Measurements from ENCODE around the gene IP6K1. TPM values are rescaled to one million over a fixed set of nuclear protein-coding genes. Genes with fewer than 3 reads are reported as not detected.
A peak's percentile ranks its signal among the peaks of the same experiment; 100 is the strongest.
"Not testable (repeated sequence)": the region's sequence is repeated elsewhere in the genome, so short reads cannot be mapped to it uniquely, and the experiment has no call there.

IP6K1 gene
- total RNA-seq, 1 experiment from 2014 or later: 35.4 TPM

DNA sequence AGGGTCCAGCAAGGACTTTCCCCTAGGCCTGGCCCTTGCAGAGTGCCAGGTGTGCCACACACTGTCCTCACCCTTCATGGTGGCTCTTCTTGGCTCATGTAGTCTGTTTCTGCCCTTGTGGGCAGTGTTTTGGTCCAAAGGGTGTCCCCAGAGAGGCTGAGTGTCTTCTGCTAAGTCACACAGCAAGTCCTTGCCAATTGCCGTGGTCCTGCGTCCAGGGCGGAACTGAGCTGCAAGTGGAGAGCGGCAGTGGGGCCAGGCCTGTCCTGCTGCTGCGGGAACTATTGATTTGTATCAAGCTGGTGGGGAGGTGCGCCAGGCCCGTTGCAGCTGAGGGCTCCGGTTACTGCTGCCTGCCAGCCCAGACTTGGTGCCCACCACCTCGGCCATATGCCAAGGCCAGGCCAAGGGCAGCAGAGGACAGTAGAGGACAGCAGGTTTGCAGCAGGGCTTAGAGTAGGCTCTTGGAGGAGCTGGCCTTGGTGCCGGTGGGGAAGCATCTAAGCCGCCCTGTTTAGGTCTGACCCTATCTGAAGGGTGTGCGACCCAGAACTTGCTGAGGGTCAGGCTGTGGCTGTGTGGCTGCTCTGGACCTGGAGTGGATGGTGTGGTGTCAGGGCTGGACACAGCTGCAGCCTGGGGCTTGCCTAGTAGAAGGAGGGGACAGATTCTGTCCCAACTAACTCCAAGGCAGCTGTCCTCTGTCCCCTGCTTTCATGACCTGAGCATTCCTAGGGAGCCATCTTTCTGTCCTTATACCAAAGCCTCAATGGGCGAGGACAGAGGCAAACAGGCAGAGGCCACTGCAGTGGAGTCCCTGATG lies 71.4 kb downstream of the IP6K1 start:
- DNase-seq (ENCODE audit: low read depth): no peak

DNA sequence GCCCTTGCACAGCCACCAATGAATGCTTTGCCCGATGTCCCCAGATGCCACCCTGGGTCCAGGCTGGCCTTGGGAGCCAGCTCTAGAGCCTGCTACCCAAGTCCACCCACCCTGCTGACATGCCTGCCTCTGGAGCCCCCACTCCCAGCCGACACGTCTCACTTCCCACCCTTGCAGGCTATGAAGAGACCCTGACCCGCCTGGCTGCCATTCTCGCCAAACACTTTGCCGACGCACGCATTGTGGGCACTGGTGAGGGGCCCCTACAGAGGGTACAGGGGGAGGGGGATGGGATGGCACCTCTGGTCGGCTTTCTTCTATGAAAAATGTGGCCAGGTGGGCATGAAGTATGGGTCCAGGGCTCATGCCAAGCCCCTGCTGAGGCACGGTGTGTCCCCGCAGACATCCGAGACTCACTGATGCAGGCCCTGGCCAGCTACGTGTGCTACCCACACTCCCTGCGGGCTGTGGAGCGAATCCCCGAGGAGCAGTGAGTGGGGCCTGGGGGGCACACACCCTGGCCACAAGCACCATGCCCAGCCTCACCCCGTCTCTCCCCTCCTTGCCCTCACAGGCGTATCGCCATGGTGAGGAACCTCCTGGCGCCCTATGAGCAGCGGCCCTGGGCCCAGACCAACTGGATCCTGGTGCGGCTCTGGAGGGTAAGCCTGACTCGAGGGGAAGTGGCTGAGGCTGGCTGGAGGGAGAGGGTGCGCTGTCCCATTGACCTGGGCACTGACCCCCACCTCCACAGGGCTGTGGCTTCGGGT lies 72.8 kb downstream of the IP6K1 start:
- no peak for DNase-seq (ENCODE audit: low read depth)

DNA sequence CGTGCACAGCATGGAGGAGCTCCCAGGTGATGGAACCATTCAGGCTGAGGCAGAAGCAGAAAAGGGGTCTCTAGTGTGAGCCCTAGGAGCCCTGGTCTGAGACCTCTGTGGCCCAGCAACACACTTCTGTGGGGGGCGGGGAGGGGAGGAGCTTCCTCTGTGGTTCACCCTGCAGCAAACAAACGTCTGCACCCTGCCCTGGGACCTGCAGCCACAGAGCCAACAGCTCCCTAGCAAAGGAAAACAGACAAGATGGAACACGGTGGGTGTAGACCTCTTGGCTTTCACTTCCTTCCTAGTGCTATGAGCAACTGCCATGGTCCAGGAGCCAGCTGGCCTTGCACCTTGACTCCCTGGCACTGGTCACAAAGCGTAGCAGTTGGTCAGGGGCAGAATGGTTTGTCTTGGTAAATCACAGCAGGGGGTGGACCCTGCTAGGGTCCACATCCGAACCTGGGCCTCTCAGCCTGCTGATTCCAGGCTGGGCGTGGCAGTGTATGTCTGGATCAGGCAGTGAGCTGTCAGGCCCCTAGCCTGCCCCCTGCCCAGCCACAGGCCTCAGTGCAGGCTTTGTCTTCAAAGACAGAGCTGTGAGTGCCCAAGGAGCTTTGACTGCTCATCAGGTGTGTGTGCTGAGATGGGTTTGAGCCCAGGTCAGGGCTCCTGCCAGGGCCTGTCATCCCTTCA lies 73.6 kb downstream of the IP6K1 start:
- no peak for DNase-seq (ENCODE audit: low read depth)

DNA sequence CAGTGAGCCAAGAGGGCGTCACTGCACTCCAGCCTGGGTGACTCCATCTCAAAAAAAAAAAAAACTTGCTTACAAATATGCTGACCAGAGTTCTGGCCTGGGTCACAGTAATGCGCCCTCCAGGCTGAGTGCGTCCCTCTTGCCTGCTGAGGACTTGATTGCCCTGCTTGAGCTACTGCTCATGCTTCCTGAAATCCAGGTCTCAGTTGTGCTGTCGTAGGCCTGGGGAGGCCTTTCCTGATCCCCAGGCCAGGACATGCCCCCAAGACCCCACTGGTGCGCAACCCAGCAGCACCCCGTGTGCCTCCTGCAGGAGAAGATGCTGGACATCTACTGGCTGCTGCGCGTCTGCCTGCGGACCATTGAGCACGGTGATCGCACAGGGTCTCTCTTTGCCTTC lies 74.2 kb downstream of the IP6K1 start:
- no peak for DNase-seq (ENCODE audit: low read depth)

DNA sequence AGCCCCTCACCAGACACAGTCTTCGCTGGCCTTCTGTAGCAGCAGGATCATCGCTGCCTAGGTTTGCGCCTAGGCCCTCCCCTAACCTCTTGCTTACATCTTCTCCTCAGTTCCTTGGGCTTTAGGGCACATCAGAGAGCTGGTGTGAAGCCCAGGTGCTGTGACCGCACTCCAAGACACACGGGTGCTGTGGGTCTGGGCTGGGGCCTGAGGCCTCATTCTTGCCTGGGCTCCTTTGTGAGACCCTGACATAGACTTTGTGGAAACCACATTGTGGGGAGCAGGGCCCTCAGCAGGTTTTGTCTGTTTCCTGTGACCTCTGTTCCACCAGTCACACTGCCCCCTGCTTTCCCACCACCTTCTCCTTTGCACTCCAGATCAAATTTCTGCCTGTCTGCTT lies 74.9 kb downstream of the IP6K1 start:
- no peak for DNase-seq (ENCODE audit: low read depth)

DNA sequence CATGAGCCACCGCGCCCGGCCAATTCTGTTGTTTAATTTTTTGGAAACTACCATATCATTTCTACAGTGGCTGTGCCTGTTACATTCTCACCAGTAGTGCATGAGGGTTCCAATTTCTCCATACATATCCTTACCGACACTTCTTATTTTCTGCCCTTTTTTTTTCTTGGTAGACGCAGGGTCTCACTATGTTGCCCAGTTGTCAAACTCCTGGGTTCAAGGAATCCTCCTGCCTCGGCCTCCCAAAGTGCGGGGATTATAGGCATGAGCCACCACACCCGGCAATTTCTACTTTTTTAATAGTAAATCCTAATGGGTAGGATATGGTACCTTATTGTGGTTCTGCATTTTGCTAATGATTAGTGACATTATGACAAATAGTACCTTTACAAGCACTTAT lies 76.5 kb downstream of the IP6K1 start:
- no peak for DNase-seq (ENCODE audit: low read depth)

DNA sequence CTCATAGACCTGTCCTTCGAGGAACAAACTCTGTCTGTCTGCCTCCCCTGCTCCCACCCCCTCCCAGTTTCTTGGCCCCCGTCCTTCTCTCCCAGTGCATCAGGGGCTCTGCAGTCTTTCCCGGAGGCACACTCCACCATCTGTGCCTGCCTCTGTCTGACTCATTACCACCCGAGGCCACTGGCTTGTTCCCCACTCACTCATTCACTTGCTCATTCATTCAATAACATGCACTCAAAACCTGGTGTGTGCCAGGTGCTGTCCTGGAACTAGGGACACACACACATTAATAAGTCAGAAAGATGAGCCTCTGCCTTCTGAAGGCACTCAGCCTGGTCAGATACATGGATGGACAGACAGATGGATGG lies 79.2 kb downstream of the IP6K1 start:
- peak; percentile 32 for DNase-seq (ENCODE audit: low read depth)

DNA sequence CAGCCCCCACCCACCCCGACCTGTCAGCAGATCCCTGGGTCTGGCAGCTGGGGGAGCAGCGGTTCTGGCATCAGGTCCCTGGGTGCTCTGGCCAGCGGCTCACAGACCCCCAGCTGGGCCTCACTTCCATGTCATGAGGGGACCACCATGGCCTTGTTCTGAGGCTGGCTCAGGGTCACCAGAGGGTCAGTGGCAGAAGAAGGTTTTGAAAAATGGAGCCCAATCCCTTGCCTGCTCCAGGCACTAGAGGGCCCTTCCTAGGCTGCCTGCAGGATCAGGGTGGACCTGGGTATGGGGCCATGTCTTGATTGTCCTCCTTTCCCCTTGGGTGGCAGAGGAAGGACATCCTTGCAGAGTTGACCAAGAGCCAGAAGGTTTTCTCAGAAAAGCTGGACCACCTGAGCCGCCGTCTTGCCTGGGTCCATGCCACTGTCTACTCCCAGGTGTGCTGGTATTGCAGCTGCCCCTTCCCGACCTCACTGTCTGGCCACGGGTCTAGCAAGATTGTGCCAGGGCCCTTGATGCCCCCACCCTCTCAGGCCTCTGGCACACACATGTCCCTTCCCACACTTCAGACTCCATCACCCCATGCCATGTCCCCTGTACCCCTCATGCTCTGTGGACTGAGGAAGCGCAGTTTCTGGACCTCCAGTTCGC lies 79.8 kb downstream of the IP6K1 start:
- DNase-seq (ENCODE audit: low read depth): no peak

DNA sequence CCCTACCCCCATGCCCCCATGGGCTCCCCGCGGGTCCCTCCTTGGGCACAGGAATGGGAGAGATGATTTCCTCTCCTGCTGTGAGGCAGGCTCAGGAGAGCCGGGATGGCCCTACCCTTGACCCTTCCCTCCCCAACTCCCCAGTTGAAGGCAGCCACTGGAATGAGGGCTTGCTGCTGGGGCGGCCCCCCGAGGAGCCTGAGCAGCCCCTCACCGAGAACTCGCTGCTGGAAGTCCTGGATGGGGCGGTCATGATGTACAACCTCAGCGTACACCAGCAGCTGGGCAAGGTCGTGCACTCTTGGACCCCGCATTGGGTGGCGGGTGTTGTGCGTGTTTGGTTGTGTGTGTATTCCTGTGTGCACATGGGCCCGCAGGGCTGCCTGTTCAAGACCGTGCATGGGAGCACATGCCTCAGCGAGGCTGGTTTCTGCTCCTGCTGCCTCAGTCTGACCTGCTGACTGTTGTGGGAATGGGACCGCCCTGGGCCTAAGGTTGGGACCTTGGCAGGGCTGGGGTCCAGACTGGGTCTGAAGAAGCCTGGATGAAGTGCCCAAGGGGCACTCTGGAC lies 80.9 kb downstream of the IP6K1 start:
- no peak for DNase-seq (ENCODE audit: low read depth)

DNA sequence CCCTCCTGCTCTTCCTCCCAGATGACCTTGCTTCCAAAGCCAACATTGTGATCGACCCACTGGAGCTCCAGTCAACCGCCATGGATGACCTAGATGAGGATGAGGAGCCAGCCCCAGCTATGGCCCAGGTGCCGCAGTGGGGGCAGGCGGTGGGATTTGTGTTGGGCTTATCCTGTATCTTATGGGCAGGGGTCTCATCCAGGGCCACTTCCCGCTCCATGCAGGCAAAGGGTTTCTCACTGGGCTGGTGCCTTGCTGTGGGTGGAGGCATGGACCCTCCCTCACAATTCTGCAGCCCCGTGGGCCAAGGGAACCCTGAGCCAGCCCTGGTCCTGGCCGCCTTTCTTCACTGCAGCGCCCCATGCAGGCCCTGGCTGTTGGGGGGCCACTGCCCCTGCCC lies 81.7 kb downstream of the IP6K1 start:
- DNase-seq (ENCODE audit: low read depth): no peak

DNA sequence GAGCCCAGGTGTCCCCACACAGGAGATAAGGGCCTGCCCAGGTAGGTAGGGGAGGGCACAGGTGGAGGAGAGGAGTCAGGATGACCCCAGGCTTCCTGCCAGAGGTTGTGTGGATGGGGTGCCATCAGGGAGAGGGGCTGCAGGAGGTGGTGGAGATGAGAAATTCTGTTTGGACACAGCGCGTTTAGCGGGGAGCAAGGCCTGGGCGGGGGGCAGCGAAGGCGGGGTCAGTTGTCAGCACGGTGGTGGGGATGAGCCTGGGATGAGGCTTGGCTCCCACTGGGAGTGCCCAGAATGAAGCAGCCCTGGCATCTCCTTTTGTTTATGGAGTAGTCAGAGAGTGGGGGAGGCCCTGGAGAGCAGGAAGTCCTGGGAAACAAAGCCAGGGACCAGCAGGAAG lies 82.4 kb downstream of the IP6K1 start:
- DNase-seq (ENCODE audit: low read depth): no peak

DNA sequence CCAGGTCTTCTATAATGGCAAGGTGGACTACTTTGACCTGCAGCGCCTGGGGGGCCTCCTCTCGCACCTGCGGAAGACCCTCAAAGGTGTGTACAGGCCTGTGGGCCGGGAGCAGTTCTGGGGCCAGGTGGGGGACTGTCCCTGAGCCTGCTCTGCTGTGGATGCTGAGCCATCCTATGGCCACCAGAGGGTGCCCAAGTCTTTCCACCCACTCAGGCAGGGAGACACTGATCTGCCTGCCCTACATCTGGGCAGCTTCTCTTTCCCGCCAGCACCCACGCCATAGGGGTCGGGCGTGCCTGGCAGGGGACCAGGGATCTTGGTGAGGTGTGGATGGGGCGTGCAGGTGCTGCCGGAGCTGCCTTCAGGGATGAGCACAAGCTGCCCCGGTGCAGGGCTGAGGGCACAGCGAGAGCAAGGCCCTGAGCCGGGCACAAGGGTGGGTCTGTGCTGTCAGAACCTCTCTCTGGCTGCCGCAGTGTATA lies 82.9 kb downstream of the IP6K1 start:
- DNase-seq (ENCODE audit: low read depth): peak; percentile 70

DNA sequence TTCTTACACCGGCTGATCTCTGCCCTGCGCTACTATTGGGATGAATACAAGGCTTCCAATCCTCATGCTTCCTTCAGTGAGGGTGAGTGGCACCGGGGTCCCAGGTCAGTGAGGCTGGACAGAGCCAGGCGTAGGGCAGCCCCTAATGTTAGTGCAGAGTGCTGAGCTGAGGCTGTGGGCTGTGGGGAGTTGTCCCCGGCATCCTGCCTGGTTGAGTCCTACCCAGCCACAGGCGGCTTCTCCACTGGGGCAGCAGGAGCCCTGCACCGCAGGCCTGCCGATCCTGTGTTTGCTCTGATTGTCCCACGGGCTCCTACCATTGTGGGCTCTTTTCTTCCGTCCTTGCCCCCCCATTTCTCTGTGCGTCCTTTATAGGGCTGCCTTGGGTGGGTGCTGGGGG lies 83.7 kb downstream of the IP6K1 start:
- DNase-seq (ENCODE audit: low read depth): no peak

DNA sequence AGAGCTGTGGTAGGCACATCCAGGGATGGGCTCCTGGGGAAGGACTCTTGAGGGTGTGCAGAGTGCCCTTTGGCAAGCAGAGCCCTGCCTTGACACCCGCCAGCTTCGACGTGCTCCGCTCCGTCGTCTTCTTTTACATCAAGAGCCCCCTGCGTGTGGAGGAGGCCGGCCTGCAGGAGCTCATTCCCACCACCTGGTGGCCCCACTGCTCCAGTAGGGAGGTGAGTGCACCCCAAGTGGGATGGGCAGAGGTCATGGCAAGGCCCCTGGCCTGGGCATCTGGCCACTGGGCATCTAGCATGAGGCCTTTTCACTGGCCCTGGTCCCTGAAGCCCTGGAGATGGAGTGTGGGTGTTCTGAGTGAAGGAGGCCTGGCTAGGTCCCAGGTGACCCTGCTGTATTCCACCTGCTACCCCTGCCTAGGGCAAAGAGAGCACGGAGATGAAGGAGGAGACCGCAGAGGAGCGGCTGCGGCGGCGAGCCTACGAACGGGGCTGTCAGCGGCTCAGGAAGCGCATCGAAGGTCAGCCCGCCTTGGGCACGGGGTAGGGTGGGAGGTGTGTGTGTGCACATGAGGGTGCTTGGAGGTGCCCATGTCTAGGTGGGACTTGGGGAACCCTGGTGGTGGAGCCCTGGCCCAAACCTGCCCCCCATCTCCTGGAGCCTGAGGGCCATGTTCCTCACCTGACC lies 84.8 kb downstream of the IP6K1 start:
- DNase-seq (ENCODE audit: low read depth): no peak

DNA sequence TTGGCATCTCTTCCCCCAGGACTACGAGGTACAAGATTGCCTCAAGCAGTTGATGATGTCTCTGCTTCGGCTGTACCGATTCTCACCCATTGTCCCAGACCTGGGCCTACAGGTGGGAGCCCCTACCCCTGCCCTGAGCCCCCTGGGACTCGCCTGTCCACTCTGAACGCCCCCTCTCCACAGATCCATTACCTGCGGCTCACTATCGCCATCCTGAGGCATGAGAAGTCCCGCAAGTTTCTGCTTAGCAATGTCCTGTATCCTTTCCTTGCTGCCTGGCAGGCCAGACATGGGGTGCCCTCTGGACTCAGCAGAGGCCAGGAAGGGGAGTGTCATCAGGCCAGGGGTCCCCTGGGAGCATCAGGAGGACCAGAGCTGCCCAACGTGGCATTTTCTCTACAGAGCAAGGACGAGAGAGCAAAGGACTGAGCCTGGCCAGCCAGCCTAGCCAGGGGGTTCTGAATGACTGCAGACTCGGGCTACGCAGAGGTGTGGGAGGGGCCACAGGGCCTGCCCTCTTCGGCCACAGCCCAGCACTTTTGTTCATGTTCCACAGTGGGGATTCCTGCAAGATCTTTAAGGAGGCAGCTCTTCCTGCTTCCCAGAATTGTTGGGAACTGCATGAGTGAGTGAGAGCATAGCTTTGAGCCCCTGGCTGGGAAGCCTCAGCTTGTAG lies 85.8 kb downstream of the IP6K1 start:
- DNase-seq (ENCODE audit: low read depth): no peak

DNA sequence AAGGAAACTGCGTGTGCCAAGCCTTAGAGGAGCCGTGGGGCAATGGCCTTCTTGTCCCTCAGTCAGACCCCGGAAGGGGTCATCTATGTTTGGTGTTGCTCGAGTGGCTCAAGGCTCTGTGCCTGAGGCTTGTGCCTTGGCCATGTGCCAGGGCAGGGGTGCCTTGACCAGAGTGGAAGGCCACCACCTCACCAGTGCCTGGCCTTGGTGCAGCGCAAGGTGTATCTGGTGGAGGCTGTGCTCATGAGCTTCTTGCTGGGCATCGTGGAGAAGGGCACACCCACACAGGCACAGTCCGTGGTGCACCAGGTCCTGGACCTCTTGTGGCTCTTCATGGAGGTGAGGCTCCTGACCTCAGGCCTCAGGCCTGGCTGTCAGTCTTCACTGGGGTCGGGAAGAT lies 86.3 kb downstream of the IP6K1 start:
- no peak for DNase-seq (ENCODE audit: low read depth)

DNA sequence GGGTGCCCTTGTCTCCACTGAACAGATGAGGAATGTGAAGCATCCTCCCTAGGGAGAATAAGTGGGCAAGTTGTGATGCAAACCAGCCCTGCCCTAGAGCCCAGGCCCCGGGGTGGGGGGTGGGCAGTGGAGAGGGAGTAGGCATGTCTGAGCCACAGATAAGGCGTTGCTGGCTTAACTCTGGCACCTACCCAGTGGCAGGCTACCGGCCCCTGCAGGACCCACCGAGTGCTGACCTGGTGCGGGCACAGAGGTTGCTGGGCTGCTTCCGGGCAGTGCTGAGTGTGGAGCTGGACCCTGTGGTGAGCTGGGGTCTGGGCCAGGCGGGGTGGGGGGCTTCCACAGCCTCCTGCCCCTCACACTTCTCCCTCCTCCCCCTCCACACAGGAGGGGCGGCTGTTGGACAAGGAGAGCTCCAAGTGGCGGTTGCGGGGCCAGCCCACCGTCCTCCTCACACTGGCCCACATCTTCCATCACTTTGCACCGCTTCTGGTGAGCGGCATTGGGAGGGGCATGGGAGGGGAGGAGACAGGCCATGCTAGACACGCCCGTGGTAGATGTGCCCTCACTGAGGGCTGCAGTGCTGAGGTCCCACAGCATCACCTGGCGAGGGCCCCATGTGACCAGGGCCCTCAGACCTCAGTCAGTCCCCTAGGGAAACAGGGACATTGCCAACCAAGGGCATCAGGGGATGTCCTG lies 86.9 kb downstream of the IP6K1 start:
- DNase-seq (ENCODE audit: low read depth): no peak

DNA sequence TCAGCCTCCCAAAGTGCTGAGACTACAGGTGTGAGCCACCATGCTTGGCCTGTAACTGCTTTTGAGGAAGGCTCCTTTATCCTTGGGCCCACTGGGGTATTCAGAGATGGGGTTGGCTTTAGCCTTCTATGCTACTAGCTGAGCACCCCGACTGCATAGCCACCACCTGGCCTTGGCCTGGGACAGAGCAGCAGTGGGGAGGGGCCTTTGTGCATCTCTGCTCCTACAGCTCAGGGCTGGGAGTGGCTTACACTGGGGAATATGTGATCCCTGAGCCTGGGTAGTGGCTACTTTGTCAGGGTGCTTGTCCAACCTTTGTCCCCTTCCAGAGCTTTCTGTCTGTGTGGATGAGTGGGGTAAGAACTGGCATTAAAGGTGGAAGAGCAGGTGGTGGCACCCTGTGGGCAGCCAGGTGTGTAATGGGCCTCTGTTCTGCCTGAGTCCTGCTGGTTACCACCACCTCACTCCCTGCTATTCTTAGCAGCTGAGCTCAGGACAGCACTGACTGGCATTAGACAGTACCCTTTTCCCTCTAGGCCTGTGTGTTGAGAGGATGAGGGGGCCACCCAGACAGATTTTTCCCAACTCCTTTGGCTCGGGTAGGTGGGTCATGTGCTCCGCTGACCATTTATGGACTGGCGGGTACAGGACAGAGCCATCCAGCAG lies 90.9 kb downstream of the IP6K1 start:
- not testable (repeated sequence) for DNase-seq (ENCODE audit: low read depth)

All from HT1080 (cell line).